Neuron (in vitro differentiated cells): ENCODE data around the gene TIMM17B.

Experiments used
- H2AFZ ChIP-seq: one replicate; pipeline ENCODE4 v1.6.1; 2013; ENCODE audit warnings: low read depth, mild to moderate bottlenecking, inconsistent platforms, low read length, moderate library complexity
- H3K27me3 ChIP-seq: one replicate; pipeline ENCODE4 v1.6.1; 2013; ENCODE audit warnings: low read length; ENCODE audit not compliant: insufficient read depth
- H3K36me3 ChIP-seq: one replicate; pipeline ENCODE4 v1.6.1; 2013; ENCODE audit warnings: low read length; ENCODE audit not compliant: insufficient read depth
- H3K4me1 ChIP-seq: one replicate; pipeline ENCODE4 v1.6.1; 2013; ENCODE audit warnings: low read length; ENCODE audit not compliant: insufficient read depth
- H3K4me3 ChIP-seq: 2 replicates; pipeline ENCODE4 v1.5.1; 2013; ENCODE audit warnings: mild to moderate bottlenecking, low read length, moderate library complexity
- H3K9me3 ChIP-seq: one replicate; pipeline ENCODE4 v1.6.1; 2013; ENCODE audit warnings: low read length

Gene TIMM17B

GRCh38 chrX:48897625-48898306, at the start of gene TIMM17B, which contains the start of gene PQBP1:
Gene TIMM17B, minus strand, starts transcription at chrX:48897768. Its CDS starts 19 bp downstream, at chrX:48897749.
Gene PQBP1, plus strand, starts transcription at chrX:48897930. Its CDS starts 580 bp downstream, at chrX:48898510.
- Histone ChIP-seq H3K27me3 (no peaks in the 10 kb centered on the region), H3K36me3 (peaks cover 25% of the 10 kb centered on the region), H2AFZ (no peak within 1 kb of the TSS), H3K4me1 (peaks cover 5% of the 10 kb centered on the region), H3K9me3 (no peaks in the 10 kb centered on the region), H3K4me3 (peak within 1 kb of the TSS; percentile 61)

DNA sequence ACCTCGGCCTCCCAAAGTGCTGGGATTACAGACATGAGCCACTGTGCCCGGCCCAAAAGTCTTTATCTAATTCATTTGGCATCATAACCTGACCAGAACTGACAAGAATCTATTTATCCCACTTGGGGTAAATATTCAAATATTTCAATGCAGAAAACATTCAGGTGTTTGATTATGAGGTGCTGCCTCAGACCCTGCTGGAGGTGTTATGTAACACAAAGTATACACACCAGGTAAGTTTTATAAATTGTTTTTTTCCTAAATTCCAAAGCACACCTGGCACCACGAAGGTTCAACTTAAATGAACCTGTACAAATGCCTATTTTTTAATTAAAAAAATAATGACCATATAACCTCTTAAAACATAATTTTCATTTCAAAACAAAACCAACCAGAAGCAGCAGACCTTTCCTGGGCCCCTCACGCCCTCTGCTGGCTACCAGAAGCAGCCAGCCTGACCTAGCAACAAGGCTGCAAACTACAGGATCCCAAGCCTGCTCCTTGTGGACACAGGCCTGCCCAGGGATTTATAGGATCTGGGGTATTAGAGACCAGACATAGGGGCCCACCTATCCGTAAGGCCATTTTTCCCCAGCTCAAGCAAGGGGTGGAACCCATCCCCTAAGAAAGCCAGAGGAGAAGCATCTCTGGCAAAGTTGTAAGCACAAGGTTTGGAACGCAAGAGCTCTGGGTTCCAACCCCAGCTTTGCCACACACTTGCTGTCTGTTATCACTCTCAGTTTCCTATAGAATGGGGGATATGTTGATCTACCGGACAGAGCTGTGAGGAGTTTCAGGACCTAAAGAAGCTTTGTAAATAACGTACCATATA, 48.2 kb upstream of the TIMM17B start:
- Histone ChIP-seq H3K4me3 (no peak overlapping the region), H3K4me1 (no peaks in the 10 kb centered on the region), H3K36me3 (peaks cover 14% of the 10 kb centered on the region), H2AFZ (no peak overlapping the region), H3K9me3 (no peaks in the 10 kb centered on the region), H3K27me3 (no peaks in the 10 kb centered on the region)

- Histone ChIP-seq H3K27me3 (no peaks in the 10 kb centered on the region), H2AFZ (no peak overlapping the region), H3K4me3 (no peak overlapping the region), H3K36me3 (peaks cover 14% of the 10 kb centered on the region), H3K9me3 (no peaks in the 10 kb centered on the region), H3K4me1 (no peaks in the 10 kb centered on the region)
Observed at GRCh38 chrX:48942895-48943294, 45.3 kb upstream of the TIMM17B start.

DNA sequence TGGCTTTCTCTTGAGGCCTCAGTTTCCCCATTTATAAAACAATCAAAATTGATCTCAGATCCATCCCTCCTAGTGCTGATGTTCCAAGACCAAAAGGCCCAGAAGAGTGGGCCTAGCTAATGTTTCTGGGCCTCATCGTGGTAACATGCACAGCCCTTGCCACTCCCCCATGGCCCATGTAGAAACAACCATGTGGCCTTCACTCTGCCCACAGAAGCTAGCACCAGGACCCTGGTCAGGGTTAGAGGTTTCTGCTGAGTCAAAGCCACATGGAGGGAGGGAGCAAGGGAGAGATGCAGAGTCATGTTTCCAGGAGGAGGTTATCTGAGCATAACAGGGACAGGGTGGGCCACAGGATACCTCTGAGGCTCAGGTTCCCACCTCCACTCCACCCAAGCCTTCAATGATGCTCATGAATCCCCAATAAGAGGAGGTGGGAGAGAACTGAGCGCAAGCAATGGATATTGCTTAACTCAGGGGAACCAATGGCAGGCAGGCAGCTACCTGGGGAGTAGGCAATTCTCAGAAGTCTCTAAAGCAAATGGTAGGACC, 42.9 kb upstream of the TIMM17B start:
- no peaks in the 10 kb centered on the region for H3K27me3 ChIP-seq
- peaks cover 14% of the 10 kb centered on the region for H3K36me3 ChIP-seq
- H2AFZ ChIP-seq = no peak overlapping the region
- no peaks in the 10 kb centered on the region for H3K4me1 ChIP-seq
- no peaks in the 10 kb centered on the region for H3K9me3 ChIP-seq
- no peak overlapping the region for H3K4me3 ChIP-seq

GRCh38 chrX:48939524-48940228, 42.1 kb upstream of the TIMM17B start:
- peaks cover 14% of the 10 kb centered on the region for H3K36me3 ChIP-seq
- H2AFZ ChIP-seq = no peak overlapping the region
- H3K27me3 ChIP-seq = no peaks in the 10 kb centered on the region
- no peaks in the 10 kb centered on the region for H3K4me1 ChIP-seq
- H3K9me3 ChIP-seq = no peaks in the 10 kb centered on the region
- no peak overlapping the region for H3K4me3 ChIP-seq

- peaks cover 17% of the 10 kb centered on the region for H3K36me3 ChIP-seq
- H3K4me1 ChIP-seq = no peaks in the 10 kb centered on the region
- H3K4me3 ChIP-seq = no peak overlapping the region
- H3K27me3 ChIP-seq = no peaks in the 10 kb centered on the region
- no peaks in the 10 kb centered on the region for H3K9me3 ChIP-seq
- no peak overlapping the region for H2AFZ ChIP-seq
Observed at GRCh38 chrX:48938721-48939425, 41.3 kb upstream of the TIMM17B start.

GRCh38 chrX:48937054-48937907, 39.7 kb upstream of the TIMM17B start:
- H3K36me3 ChIP-seq = peaks cover 14% of the 10 kb centered on the region
- H3K4me3 ChIP-seq = no peak overlapping the region

DNA sequence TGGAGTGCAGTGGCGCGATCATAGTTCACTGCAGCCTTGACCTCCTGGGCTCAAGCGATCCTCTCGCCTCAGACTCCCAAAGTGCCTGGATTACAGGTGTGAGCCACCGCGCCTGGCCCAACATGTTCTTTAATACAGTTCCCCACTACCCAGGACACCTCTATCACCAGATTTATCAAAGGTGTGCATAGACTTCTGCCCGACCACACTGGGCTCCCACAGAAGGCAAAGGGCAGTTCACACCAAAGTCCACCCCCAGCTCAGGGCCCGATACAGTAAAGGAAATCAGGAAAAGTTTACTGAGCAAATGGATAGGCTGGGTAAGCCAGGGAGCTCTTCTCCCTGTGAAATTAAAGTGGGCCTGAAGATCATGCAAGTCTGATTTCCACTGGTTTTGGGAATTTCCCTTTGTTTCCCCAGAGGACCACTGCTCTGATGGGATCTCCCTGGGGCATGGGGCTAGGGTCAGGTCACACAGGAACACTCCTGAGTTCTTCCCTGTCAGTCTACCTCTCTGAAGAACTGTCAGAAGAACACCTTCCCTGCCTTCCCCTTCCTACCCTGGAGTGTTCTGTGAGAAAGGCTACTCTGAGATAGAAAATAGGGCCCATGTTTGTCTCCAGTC, 39.0 kb upstream of the TIMM17B start:
- Histone ChIP-seq H3K36me3 (peaks cover 14% of the 10 kb centered on the region), H3K27me3 (no peaks in the 10 kb centered on the region), H2AFZ (no peak overlapping the region), H3K9me3 (no peaks in the 10 kb centered on the region), H3K4me3 (no peak overlapping the region), H3K4me1 (no peaks in the 10 kb centered on the region)

More at GRCh38 chrX:48937054-48937907, 39.7 kb upstream of the TIMM17B start:
- no peaks in the 10 kb centered on the region for H3K4me1 ChIP-seq
- no peaks in the 10 kb centered on the region for H3K9me3 ChIP-seq
- H2AFZ ChIP-seq = no peak overlapping the region
- no peaks in the 10 kb centered on the region for H3K27me3 ChIP-seq

DNA sequence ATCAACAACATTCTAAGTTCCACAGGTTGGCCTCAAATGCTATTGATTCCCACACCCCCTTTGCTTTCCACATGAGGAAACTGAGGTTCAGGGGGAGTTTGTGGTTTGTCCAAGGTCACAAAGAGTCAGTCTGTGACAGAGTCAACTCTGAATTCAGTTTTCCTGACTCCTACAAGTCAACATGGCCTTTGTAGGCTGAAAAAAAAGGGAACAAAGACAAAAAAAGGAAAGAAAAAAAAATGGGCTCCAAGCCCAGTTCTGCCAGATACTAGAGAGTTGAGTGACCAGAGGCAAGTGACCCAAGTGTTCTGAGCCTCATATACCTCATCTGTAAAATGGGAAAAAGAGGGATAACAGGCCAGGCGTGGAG, 37.7 kb upstream of the TIMM17B start:
- H3K4me1 ChIP-seq = no peaks in the 10 kb centered on the region
- no peak overlapping the region for H2AFZ ChIP-seq
- peaks cover 14% of the 10 kb centered on the region for H3K36me3 ChIP-seq
- H3K27me3 ChIP-seq = no peaks in the 10 kb centered on the region
- no peaks in the 10 kb centered on the region for H3K9me3 ChIP-seq
- no peak overlapping the region for H3K4me3 ChIP-seq

DNA sequence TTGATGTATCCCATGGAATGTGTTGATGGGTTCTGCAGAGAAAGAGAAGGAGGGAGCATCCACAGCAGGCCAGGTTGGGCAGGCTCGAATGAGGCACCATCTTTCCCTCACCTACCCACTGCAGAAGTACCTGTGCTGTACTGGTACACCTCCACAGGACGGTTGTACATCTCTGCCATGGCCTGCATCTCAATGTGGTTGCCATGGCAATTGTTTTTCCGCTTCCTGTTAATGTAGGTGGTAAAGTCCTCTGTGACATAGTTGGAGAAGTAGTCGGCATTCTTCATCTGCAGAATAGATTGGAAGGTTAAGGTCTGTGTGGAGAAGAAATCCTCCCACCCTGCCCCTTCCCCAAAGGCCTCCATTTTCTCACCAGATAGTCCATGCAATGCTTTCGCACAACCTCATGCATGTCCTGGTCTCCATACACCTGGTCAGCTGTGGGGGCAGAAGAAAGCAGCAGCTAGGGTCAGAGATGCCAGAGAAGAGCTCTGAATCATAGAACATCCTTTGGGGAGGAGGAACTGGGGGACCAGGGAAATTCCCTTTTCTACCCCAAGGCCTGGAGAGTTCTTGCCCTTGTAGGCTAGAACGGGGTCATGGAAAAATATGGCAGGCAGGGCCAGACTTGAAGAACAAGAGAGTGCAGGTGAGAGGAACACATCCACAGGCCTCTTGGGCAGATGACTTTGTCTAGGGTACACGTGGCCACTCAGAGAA, 37.2 kb upstream of the TIMM17B start:
- H3K4me1 ChIP-seq = no peaks in the 10 kb centered on the region
- no peak overlapping the region for H3K4me3 ChIP-seq
- no peaks in the 10 kb centered on the region for H3K9me3 ChIP-seq
- no peaks in the 10 kb centered on the region for H3K27me3 ChIP-seq
- H3K36me3 ChIP-seq = peaks cover 17% of the 10 kb centered on the region
- no peak overlapping the region for H2AFZ ChIP-seq

- no peak overlapping the region for H2AFZ ChIP-seq
- H3K36me3 ChIP-seq = peaks cover 17% of the 10 kb centered on the region
- H3K4me3 ChIP-seq = no peak overlapping the region
- no peaks in the 10 kb centered on the region for H3K27me3 ChIP-seq
- H3K9me3 ChIP-seq = no peaks in the 10 kb centered on the region
- H3K4me1 ChIP-seq = no peaks in the 10 kb centered on the region
Observed at GRCh38 chrX:48933757-48934156, 36.2 kb upstream of the TIMM17B start.
